Caki2 (cell line): ENCODE measurements around the gene SDHC. TPM values are rescaled to one million over a fixed set of nuclear protein-coding genes. Genes with fewer than 3 reads are reported as not detected.

Source experiments
- DNase-seq: peaks from one replicate; pipeline ENCODE4 v3.0.0-alpha.2; 2015; ENCODE audit warnings: low read depth
- in situ Hi-C: cut with HindIII; loops from 2 replicates; pipeline ENCODE4 v1.10.0; 2016; ENCODE audit warnings: low sequenced_read_pairs, low pct_unique_long_range_greater_than_20kb, mixed read lengths
- total RNA-seq: library from RNA; depleted of rRNA; stranded (reverse); fragments of >200 nt; shearing (Covaris generic); gene quantifications from 2 replicates; pipeline ENCODE4 v1.2.3, GENCODE V29; 2014; ENCODE audit warnings: low replicate concordance; rRNA removed

The SDHC gene, protein sequence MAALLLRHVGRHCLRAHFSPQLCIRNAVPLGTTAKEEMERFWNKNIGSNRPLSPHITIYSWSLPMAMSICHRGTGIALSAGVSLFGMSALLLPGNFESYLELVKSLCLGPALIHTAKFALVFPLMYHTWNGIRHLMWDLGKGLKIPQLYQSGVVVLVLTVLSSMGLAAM
- 342 and 387 TPM in 2 replicates for total RNA-seq

DNA sequence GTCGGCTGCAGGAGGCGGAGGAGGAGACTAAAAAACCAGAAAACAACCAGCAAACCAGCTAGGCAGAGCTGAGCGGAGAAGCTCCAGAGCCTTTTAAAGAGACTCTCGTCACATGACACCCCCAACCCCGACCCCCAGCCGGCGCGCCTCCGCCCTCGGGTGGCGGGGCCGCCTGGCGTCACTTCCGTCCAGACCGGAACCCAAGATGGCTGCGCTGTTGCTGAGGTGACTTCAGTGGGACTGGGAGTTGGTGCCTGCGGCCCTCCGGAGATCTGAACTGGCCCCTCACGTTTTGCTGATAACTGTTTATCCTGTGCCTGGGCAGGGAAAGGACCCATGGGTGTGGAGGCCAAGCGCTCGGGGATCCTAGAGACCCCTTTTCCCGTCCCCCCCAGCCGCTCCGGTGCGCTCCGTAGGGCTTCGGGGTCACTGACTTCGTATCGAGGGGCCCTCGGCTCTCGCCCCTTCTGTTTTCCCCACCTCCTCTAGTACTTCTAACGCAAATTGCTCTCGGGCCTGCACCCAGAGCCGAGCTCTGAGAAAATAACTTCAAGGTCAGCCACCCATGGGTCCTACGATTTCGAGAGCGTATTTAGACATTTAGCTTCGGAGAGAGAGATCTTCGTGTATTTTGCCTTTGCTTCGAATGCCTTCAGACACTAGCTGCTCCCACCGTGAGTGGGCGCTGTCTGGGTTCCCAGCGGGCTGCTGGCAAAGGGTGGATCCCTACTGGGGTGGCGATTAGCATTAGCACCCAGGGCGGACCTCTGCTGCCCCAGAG lies at the start of gene SDHC:
Gene SDHC (plus strand): TSS at position 181 of the 781 bp plus-strand sequence. CDS start 25 bp downstream, at position 206.
- in situ Hi-C loops, result no loop called here
- peak; percentile 73 for DNase-seq

DNA sequence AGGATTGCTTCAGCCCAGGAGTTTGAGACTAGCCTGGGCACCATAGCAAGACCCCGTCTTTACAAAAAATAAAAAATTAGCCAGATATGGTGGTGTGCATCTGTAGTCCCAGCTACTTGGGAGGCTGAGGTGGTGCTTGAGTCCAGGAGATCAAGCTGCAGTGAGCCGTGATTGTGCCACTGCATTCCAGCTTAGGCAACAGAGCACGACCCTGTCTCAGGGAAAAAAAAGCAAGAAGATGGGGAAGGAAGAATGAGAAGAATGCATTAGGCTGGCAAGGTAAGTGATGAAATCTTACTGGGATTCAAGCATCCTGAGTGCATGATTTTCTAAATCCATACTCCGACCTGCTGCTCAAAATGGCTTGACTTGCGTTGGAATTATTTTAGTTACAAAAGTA lies 48.9 kb upstream of the SDHC start:
- no peak for DNase-seq
- in situ Hi-C loops, result no loop called here

DNA sequence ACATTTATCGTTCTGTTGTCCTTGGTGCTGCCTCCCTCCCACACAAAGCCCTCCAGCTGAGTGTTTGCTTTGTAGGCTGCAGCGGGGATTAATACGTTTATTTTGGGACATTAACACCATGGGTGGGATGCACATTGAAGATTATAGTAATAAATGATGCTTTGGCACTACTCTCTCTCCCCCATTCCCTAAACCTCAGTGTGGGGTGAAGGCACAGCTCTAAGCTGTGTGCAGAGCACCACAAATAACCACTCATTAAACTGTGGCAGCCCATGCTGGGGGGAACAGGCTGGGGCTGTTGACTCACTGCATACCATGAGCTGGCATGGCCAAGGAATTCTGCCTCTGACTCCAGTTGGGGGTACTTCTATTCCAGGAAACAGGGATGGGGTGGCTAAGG lies 48.0 kb upstream of the SDHC start:
- no peak for DNase-seq
- in situ Hi-C loops, result no loop called here

DNA sequence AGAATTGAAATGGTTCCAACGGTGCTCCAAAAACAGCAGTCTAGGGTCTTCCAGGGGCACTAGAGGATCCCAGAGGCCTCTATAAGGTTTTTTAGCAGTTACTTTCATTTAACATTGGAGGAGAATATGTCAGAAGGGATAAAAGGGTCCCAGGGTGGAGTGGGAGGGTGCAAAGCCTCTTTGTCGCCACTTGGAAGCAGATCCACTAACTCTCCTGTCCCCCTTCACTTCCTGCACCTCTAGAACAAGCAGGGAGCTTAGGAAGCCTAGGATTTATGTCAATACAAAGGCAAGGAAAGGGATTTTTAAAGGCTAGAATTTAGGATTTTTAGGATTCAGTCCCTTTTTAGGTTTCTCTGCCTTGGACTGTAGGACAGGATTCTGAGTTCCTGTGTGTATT lies 47.3 kb upstream of the SDHC start:
- DNase-seq, result no peak
- in situ Hi-C loops, result no loop called here

DNA sequence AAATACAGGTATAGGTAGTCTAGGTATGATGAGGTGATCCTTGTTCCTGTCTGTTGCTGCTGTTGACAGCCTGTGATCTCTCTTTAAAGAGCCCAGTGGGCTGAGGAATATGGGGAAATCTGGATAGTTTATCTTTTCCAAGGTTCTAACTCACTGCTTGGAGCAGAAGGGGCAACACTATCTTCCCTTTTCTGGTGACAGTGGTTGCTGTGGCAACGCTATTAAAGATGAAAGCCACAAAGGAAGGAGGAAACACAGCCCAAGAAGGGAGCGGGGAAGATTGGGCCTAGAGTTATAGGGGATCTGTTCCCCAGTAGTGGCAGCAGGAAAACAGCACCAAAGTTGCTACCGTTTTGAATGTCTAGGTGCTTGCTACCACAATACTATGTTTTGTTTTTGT lies 46.9 kb upstream of the SDHC start:
- in situ Hi-C loops, result no loop called here
- no peak for DNase-seq

DNA sequence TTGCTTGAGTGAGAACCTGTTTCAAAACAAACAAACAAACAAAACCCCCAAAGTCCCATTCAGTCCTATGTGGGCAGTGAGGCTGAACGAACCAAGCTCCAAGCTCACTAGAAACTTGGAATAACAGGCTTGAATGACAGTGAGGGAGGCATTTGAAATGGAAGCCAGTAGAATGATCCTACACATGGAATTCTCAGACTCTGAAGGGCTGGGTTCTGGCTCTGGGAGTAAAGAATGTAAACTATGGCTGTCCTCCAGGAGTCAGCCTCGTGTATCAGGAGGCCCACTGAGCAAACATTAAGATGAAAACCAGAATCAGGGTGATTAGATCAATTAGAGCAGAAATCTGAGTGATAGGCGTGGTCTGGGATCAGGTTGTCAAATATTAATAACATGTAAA lies 40.8 kb upstream of the SDHC start:
- no peak for DNase-seq
- in situ Hi-C loops, result no loop called here

DNA sequence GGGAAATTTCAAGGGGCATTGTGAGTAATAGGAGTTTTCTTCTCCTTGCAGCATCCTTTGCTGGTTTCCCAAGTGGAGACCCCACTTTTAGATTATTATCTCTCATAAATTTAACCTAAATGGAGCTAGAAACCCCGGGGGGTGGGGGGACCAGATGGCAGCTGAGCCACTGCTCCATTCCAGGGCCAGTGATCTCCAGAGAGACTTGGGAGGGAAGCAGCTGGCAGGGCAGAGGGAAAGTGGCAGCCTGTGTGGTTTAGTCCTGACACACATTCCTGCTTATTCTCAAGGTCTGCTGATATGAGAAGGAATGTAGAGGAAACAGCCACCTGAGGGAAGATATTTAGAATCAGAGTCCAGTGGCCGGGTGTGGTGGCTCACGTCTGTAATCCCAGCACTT lies 39.3 kb upstream of the SDHC start:
- in situ Hi-C loops, result no loop called here
- no peak for DNase-seq

DNA sequence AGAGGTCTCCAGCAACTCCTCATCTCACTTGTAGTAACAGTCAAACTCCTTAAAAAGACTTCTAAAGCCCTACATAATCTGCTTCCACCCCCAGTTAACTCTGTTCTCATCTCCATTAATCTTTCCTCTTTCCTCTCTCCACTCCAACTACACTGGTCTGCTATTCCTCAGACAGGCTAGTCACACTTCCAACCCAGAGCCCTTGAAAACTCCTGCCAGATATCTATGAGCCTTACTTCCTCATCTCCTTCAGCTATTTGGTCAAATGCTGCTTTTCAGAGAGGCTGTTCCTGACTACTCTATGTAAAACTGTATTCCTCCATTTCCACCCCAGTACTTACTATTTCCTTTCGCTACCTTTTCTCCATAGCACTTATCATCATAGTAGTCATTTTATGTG lies 31.2 kb upstream of the SDHC start:
- DNase-seq, result no peak
- in situ Hi-C loops, result no loop called here

DNA sequence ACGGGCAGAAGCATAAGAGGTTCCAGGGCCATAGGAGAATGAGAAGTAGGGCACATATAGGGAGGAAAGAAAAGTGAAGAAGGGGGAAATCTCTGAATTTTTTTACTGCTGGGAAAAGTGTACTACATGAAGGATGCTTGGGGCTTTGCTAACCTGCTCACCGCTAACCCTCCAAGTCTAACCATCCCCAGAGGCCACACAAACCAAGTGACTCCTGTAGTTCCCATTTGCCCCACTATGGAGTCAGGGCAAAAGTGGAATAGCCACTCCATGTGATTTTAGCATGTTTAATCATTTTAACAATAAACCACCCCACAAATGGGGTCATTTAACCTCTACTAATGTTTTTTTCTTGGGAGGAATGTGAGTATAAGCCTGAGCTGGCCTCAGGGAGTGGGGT lies 29.1 kb upstream of the SDHC start:
- in situ Hi-C loops, result no loop called here
- DNase-seq, result no peak

DNA sequence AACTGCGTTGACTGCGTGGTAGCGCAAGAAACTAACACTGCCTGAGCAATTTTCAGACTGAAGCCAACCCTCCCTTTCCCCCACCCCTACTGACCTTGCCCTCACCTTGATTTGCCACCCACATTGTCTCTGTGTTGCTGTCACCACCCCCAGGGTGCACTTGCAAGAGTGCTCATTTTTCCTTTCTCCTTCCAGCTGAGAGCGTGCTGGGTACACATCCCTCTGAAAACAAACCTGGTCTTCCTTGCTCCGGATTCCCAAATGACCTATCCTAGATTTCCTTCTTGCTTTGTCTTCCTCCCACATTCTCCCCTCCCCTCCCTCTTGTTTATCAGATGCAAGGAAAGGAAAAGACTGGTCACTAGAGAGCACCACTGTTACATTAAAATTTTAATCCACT lies 28.7 kb upstream of the SDHC start:
- in situ Hi-C loops, result no loop called here
- DNase-seq, result no peak

DNA sequence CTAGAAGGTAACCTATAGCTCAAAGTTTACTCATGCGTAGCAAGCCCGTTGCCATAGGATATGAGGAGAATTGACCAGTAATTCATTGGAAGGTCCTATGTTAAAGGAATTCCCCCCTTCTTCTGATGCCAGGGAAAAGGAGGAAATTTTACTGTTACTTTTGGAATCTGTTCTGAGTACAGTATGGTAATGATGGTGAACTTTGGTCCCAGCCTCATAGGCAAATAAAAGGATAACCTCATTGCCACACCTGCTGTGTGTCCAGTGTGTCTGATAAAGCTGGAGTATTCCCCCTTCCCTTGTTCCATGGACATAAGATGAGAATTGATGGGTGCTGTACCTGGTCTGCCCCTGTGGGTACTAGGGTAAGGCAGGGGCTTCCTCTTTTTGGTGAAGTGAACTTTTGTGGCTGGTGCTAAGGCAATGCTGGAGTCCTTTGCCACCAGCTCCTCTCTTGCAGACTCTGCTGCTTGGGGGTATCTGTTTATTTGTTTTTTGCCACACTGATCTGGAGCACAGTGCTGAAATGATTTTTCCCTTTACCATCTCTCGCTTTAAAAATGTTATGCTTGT lies 26.6 kb upstream of the SDHC start:
- no peak for DNase-seq
- in situ Hi-C loops, result no loop called here

DNA sequence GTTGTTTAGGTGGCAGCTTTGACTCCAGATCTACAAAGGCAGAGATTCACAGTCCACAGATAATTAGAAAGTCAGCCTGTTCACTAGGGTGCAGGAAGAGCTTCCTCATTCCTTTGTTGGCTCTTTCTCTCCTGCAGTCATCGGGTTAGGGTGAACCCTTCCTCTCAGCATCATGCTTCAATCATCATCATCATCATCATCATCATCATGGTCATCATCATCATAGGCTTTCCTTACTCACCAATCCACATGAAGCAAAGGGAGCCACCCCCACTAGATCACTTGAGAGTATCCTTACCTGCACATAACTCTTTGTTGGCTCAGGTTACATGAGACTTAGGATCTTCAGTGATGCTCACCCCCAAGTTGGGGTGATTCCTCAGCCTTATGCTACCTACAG lies 23.4 kb upstream of the SDHC start:
- in situ Hi-C loops, result no loop called here
- DNase-seq, result no peak

DNA sequence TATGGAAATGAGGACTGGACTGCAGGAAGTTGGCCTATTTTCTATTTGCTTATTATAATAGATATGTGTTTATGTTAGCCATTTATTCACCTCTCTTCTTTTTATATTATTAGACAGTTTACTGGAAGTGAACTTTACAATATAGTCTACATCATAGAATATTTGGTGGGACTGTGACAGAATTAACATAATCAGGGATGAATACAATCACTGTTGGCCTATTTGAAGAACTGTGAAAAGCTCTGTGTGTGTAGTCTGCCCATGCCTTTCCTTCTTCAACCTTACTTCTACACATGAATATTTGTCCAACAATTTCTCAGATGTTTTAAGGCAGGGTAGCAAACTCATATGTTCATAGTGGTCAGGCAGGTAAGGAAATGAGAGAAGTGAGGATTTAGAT lies 16.8 kb upstream of the SDHC start:
- no peak for DNase-seq
- in situ Hi-C loops, result no loop called here

DNA sequence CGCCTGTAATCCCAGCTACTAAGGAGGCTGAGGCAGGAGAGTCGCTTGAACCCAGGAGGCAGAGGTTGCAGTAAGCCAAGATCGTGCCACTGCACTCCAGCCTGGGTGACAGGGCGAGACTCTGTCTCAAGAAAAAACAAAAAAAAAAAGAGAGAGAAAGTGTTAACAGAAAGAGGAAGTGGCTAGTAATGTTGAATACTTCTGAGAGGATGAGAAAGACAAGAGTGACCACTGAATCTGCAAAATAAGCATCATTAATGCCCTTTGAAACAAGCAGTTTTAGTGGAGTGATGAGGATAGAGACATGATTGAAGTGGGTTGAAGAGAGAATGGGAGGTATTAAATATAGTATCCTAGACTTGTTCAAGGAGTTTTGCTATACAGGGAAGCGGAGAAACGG lies 16.1 kb upstream of the SDHC start:
- no peak for DNase-seq
- in situ Hi-C loops, result no loop called here

DNA sequence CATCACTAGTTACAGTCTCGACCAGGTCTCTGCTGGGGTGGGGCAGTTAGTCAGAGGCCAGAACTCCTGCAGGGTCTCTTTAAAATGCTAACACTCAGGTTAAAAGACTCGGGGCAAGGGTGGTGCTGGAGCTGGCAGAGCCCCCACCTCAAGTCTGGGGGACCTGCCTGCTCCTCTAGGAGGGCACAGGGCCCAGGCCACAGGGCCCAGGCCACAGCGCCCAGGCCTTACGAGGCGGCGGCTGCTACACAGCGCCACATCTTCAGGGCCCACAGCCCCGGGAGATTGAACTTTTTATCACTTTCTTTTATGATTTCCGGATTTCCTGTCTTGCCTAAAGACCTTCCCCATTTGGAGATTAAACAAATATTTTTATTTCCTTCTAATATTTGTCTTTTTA lies 14.8 kb upstream of the SDHC start:
- in situ Hi-C loops, result no loop called here
- DNase-seq, result no peak

DNA sequence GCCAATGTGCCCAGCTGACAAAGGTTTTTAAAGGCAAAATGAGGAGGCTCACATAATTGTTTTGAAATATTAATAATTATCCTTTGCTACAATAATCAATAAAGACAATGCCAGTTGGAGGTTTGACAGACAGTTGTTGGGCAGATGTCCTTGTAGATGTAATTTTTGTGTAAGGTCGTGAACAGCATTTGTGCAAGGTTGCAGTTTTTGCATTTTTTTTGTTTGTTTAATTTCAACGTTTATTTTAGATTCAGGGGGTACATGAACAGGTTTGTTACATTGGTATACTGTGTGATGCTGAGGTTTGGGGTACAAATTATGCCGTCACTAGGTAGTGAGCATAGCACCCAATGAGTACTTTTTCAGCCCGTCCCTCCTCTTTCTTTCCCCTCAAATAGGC lies 13.7 kb upstream of the SDHC start:
- no peak for DNase-seq
- in situ Hi-C loops, result no loop called here

DNA sequence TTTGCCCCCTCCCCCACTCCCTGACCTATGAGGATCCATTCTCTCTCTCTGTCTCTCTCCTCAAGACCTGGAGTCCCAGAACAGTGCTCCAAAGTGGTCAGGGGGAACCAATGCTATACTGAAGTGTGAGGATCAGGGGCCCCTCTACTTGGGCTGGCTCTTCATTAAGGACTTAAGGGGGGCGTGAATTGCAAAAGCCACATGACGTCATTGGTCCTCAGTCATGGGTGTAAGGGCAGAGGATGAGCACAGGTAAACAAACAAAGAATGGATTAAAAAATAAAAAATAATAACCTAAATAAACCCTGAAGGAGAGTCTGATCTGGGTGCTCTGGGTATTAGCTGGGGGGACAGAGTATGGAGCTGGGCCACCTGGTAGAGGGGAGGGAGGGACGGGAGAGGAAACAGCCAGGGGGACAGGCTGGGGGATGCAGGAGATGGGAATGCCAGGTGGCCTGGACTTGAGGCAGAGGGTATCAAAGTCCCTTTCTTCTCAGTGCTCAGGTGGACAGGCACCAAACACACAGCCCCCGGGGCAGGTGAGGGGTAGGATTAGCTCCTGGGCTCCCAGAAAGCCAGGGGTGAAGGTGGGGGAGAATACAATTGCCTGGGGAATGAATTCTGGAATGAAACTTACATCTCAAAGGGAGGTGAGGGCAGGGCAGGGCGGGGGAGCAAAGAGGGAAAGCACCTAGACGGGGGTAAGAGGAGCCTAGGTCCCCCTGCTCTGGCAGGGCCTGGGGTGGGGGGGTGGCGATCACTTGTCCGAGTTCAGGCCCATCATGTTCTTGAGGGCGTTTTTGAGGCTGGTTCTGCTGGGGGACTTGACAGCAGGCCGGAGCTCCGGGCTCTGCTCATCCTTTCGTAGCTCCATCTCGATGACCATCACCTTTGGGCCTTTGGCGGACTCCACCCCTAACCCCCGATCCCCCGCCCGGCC lies 9.0 kb upstream of the SDHC start:
- DNase-seq, result no peak
- in situ Hi-C loops, result no loop called here

DNA sequence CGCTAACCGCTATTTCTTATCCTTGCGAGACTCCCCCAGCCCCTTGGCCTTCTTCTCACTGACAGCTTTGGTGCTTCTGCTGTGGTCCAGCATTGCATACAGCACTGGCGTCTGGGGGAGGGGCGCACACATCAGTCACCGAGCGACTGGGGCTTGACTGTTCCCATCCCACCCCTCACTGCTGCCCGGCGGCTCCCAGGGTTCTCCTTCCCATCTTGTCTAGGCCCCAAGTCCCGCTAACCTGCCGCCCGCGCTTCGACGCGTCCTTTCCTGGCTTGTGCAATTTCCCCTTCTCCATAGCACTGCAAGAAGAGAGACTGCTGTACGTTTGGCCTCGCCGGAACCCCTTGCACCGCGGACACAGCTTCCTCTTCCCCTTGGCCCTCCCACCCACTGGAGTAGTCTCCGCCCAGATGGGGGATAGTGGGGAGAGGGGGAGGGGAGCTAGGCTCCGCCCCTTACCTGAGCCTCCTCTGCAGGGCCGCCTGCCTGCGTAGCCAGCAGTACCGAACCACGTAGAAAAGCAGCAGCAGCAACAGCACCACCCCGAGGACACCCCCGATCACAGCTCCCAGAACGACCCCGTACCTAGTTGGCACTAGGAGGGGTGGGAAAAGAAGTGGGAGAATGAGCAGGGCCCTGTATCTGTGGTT lies 8.2 kb upstream of the SDHC start:
- in situ Hi-C loops, result no loop called here
- no peak for DNase-seq
